ENCODE data around the gene ANG.

GRCh38 chr14:20644520-20644919 is 44.0 kb upstream of the ANG start:
- TF ChIP-seq CTCF (IDR thresholded peaks at IDR 0.05), result no peak
- TF ChIP-seq EP300 (IDR thresholded peaks at IDR 0.05), result no peak
- no peak for TF ChIP-seq POLR2A (IDR thresholded peaks at IDR 0.05)
